GM18873 (cell line): ENCODE measurements around the gene PLXNA4.

Experiments
- ATAC-seq: cut with Tn5 transposase; IDR thresholded peaks from one replicate; pipeline ENCODE4 v1.9.1; 2021; ENCODE audit warnings: mild to moderate bottlenecking, moderate library complexity, moderate number of reproducible peaks; ENCODE audit not compliant: unreplicated experiment, low FRiP score

The PLXNA4 gene

DNA sequence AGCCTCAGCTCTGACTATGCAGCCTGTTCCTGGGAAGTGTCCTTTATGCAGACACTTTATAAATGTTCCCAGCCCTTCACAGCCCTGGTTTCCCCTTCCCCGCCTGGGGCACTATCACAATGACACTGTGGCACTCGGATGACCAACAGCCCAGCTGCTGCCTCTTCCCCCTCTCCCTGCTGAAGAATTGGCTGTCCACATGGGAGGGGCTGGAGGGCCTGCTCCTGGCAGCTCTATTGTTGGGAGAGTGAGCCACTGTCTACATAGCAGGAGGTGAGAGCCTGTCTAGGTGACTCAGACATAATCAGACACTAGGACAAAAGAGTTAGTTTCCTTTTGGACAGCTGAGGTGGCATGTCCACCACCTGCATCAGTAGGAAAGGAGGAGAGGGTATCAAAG is 437.5 kb downstream of the PLXNA4 start:
- no peak for ATAC-seq

DNA sequence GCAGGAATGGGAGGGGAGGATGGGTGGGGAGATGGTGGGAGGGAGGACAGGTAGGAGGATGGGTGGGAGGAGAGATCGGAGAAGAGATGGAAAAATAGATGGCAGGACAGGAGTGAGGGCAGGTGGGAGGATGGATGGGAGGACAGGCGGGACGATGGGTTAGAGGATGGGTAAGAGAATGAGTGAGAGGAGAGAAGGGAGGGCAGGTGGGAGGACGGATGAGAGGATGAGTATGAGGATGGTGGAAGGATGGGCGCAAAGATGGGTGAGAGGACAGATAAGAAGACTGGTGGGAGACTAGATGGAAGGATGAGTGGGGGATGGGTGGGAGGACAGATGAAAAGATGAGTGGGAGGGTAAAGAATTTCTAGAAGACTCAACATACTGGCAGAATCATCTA is 438.6 kb downstream of the PLXNA4 start:
- ATAC-seq, result no peak

DNA sequence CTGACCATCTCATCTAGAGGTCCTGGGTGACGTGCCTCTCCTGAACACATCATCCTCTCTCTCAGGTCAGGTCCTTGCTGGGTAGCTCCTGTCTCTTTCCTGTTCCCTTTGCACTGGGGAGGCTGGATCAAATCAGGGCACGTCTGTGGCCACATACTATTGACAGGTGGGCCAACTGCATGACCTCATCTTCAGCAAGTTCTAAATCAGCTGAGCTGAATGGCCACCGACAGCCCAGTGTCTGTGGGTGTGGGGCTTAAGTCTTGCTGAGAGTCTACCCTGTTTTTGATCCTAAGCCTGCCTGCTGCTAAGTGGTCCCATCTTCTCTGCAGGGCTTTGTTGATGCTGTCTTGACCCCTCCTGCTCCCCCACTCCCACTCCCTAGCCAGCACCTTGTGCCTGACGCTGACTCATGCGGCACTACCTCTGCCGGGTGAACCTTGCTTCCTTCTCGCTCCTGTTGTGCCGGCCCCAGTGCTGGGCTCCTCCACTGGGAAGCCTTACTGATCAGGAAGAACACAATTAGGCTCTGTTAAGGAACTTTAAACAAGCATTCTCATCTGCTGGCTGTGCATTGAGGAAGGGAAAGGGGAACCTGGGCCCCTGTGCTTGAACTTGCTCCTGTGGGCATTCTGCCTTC is 440.4 kb downstream of the PLXNA4 start:
- no peak for ATAC-seq

DNA sequence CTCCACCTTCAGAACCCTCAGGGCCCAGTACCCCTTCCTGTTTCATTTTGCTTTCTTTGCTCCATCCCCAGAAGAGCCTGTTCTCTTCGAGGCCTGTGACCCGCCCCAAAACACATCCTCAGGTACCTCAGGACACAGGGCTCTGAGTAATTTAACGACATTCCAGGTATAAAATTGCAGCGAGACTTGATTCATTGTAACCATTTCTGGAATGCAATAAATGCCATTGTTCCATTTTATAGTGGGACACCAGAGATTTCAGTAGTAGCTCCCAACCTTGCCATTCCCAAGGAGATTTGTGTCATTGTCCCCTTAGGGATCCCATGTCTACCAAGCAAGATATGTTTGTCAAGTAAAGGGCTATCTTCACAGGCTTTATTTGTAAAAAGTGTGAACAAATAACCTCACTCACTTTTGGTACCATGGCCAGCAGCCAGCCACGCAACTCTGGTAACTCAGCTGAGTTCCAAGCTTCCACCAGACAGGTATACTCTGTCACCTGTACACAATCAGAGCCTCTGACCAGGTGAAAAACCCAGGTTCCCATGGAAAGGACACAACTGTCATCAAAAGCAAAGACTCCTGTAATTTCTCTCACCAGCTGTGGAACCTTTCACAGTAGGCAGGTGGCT is 441.3 kb downstream of the PLXNA4 start:
- ATAC-seq, result no peak

GRCh38 chr7:132133501-132133900 is 442.8 kb downstream of the PLXNA4 start:
- ATAC-seq, result no peak

GRCh38 chr7:132131196-132131595 is 445.1 kb downstream of the PLXNA4 start:
- no peak for ATAC-seq

DNA sequence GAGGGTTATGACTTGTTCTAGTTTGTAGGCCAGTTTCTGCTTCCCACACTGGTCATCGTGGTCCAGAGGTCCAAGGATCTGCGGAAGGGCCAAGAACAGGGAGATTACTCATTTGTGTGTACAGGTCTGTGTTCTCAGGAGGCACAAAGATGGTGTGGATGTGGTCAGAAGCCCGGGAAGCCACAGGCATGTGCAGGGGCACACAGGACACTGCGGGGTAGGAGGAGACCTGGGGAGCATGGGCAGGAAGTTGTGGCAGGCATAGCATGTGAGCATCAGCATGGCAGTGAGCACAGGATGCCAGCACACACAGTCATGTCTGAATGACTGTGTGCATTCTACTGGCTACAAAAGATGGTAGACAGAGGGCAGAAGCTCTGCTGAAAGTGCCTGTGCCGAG is 445.8 kb downstream of the PLXNA4 start:
- no peak for ATAC-seq

GRCh38 chr7:132125872-132126595 is 450.2 kb downstream of the PLXNA4 start:
- ATAC-seq, result no peak

GRCh38 chr7:132125096-132125495 is 451.2 kb downstream of the PLXNA4 start:
- no peak for ATAC-seq

DNA sequence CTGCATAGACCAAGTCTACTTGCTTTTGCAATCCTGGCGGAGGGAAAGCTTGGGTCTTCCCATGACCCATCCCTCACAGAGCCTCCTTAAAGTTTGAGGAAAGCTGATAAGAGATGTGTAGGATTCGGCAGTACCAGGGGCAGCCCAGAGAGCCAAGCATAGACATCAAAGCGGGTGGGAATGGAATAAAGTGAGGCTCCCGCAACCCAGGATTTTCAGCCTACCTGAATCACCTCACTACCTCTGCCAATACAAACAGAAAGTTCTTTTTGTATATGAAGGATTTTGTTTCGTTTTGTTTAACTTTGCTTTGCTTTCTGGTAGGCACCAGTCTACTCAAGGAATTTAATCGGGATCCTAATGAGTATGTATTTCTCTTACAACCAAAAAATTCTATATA is 451.7 kb downstream of the PLXNA4 start:
- ATAC-seq, result no peak

GRCh38 chr7:132123773-132124172 is 452.5 kb downstream of the PLXNA4 start:
- no peak for ATAC-seq

DNA sequence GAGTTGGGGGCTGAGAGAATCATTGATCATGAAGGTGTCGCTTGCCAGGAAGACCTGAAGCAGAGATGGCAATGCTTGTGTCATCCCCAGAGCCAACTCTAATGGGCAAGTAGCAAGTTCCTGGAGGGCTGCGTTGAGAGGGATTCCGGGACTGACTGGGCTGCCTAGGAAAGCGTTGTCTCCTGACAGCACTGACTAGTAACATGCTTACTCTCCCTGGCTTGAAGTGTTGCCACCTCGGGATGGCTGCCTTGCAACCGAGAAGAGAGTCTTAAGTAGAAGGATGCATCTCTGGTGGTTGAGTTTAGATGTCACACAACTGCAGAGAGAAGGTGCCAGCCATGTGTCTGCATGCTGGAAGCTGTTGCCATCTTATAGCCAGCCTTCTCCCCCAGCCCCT is 453.4 kb downstream of the PLXNA4 start:
- no peak for ATAC-seq

DNA sequence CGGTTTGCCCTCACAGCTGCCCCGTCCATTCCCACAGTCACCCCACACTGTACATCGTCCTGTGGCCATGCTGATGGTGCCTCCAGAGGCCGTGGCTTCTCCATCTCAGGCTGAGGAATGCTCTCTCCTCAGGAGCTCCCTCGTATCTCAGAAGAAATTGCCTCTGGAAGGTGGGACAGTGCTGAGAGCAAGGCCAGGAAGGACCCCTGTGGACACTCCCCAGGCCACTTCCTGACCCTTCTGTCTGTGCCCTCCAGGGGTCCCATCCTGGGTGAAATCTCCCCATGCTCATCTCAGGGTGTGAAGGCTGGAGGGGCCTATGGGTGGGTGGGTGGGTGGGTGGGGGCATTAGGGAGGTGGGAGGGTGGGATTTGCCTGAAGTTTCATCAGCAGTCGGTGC is 454.3 kb downstream of the PLXNA4 start:
- no peak for ATAC-seq

DNA sequence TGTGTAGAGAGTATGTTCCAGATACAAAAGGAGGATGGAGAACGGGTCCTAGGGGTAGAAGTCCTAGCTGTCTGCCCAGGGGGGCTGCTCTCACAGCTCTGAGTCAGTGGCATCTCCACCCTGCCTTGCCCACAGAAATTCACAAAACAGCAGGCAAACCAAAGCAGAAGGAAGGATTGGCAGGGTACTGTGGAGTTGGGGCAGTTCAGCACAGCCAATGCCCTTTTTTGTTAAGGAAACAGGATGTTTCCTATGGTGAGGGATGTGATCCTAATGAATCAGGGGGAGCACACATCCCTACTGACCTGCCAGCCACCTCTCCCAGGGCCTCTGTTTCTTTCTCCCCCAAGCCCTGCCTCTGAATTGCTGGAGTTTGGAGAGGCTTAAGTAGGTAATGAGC is 457.6 kb downstream of the PLXNA4 start:
- ATAC-seq, result no peak

DNA sequence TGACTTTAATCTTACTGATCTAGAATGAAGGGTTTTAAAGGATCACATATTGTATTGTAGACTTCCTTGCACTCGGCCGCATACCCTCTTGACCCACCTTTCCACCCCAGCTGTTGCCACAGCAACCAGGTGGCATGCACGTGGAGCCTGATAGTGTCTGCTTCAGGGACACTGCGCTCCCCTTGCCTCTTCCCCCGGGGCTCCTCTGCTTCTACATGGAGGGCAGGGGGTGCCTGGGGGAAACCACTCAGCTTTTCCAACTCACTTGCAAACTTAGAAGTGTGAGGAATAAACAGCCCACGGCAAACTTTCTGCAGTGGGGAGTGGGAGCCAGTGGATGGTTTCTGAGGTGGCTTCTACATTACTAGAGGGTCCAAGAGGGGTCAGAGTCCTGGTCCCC is 458.6 kb downstream of the PLXNA4 start:
- ATAC-seq, result no peak

DNA sequence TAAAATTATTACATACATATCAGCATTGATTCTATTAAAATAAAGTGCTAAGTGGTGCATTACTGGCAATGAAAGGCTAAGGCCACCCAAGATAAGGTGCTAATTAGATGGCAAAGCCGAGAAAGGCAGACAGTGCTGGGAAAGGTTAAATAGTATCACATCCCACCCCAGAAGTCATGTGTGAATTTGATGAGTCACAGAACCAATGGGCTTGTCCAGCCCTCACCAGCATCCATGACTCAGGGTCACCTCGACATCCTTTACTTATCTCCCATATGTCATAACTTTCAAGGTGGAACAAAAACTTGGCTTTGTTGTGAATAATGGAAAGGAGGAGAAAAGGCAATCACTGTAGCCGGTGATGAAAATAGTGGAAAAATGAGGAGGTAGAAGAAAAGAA is 459.1 kb downstream of the PLXNA4 start:
- no peak for ATAC-seq

DNA sequence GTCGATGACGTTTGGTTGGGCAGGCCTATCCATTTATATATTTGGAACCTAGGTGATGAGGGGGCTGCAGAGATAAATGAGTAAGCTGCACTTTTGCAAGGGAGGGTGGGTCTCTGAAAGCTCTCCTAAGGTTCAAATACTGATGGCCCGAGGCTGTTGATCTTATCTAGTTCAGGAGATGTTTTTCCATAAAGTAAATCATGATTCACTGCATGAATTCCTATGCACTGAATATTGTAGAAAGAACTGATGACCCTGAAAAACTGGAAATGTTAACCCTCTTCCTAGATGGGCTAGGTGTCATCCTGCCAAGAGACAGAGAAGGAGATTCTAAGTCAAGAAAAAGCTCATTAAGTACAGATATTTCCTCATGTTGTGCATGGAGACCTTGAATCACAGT is 459.9 kb downstream of the PLXNA4 start:
- no peak for ATAC-seq

- ATAC-seq, result no peak
Measured at GRCh38 chr7:132115758-132116157, 460.5 kb downstream of the PLXNA4 start.

GRCh38 chr7:132115028-132115427 is 461.2 kb downstream of the PLXNA4 start:
- no peak for ATAC-seq

DNA sequence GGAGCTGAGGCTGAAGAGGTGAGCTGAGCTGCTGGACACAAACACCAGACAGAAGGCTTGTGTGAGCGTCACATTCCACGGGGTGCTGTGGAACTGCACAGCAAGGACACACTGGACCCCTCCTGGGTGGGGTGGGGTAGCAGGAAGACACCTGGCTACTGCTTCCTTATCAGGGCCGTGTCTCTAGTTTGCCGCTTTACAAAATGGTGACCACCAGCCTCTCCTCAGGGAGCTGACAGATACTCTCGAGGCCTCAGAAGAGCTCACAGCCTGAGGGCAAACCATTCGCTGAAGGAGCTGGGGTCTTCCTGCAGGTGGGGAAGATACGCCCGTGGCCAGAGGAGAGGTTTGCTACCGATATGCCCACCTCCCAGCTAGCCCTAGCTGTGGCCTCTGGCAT is 461.9 kb downstream of the PLXNA4 start:
- ATAC-seq, result no peak

GRCh38 chr7:132113536-132114371 is 462.5 kb downstream of the PLXNA4 start:
- no peak for ATAC-seq
